MM.1S (cell line): ENCODE results near the gene NTPCR.

ENCODE experiments used
- CTCF ChIP-seq: fragments of 300-600 bp; sonication (generic); IDR thresholded peaks from 2 replicates; pipeline ENCODE4 v1.5.1; 2016; ENCODE audit warnings: antibody characterized with exemption, low read length, mixed read lengths
- EZH2 ChIP-seq: fragments of 300-600 bp; sonication (generic); optimal IDR thresholded peaks from 2 replicates; pipeline ENCODE3; 2017; ENCODE audit warnings: low read depth, mild to moderate bottlenecking, antibody characterized with exemption, low read length, mixed read lengths
- EZH2phosphoT487 ChIP-seq: fragments of 300-600 bp; sonication (generic); IDR thresholded peaks from 2 replicates; pipeline ENCODE4 v1.6.1; 2018; ENCODE audit warnings: antibody characterized with exemption, low read length

- TF ChIP-seq CTCF (no peak), EZH2 (no peak), EZH2phosphoT487 (no peak)
These were observed 16.3 kb downstream of the NTPCR start for GRCh38 chr1:232966663-232967062.
